ENCODE data around the gene THSD8. TPM values are rescaled to one million over a fixed set of nuclear protein-coding genes. Genes with fewer than 3 reads are reported as not detected.

THSD8 gene
- total RNA-seq, 1 experiment from 2014 or later = 45.8 TPM

GRCh38 chr19:12843328-12843727, 41.5 kb downstream of the THSD8 start:
- no peak overlapping the region for H2AFZ ChIP-seq (ENCODE audit: low read length)
- no peak overlapping the region for H2BK15ac ChIP-seq (ENCODE audit: low read depth, low read length)
- no peak for DNase-seq
- H3K4me1 ChIP-seq (ENCODE audit: insufficient read depth, low read length) = 0 out of 2 replicates have a peak, but pooled peaks cover 2% of the 10 kb centered on the region
- no peak overlapping the region for H2BK5ac ChIP-seq (ENCODE audit: insufficient read length, low read length)
- no peak overlapping the region for H4K91ac ChIP-seq (ENCODE audit: insufficient read length, low read depth, low read length)
- H4K8ac ChIP-seq (replicated peaks; ENCODE audit: insufficient read length, low read depth, low read length) = no peak overlapping the region
- H2BK12ac ChIP-seq (ENCODE audit: insufficient read length, low read depth, low read length) = no peak overlapping the region
- no peak overlapping the region for H3K4ac ChIP-seq (ENCODE audit: low read depth, low read length)
- peaks cover 27 to 30% of the 10 kb centered on the region in 2 experiments for H3K4me1 Mint-ChIP-seq
- H3K27me3 ChIP-seq (ENCODE audit: insufficient read depth, low read length) = no peaks in the 10 kb centered on the region
- H4K5ac ChIP-seq (ENCODE audit: insufficient read length, low read depth, low read length) = no peak overlapping the region
- H3K79me2 ChIP-seq (ENCODE audit: insufficient read depth, low read length) = no peaks in the 10 kb centered on the region
- no peak overlapping the region for H3K4me3 Mint-ChIP-seq
- H3K36me3 Mint-ChIP-seq (ENCODE audit: insufficient read depth in 1 of 3, low read depth in 3 of 3) = peaks cover 5 to 13% (median 8%) of the 10 kb centered on the region in 3 experiments; a peak in 6 of 7 replicates
- no peak overlapping the region for H3K27ac ChIP-seq (ENCODE audit: insufficient read length, low read depth, low read length)
- H4K20me1 ChIP-seq (ENCODE audit: control insufficient read depth, insufficient read depth, insufficient read length) = no peaks in the 10 kb centered on the region
- H3K18ac ChIP-seq (ENCODE audit: insufficient read length, low read depth, low read length) = no peak overlapping the region
- H2BK120ac ChIP-seq (ENCODE audit: low read depth, low read length, poor library complexity, severe bottlenecking) = no peak overlapping the region
- H3K56ac ChIP-seq (ENCODE audit: insufficient read length, low read depth, low read length) = no peak overlapping the region
- H3K23ac ChIP-seq (ENCODE audit: insufficient read length, low read depth, low read length) = no peak overlapping the region
- no peak overlapping the region for H2AK5ac ChIP-seq (ENCODE audit: insufficient read length, low read length)
- H3K9ac ChIP-seq (ENCODE audit: extremely low read depth, insufficient read length, low read length) = no peak overlapping the region
- no peak overlapping the region for H3T11ph ChIP-seq (ENCODE audit: low read length)
- no peak overlapping the region for H3K27ac Mint-ChIP-seq
- no peaks in the 10 kb centered on the region for H3K23me2 ChIP-seq (ENCODE audit: insufficient read length, low read depth, low read length, poor library complexity, severe bottlenecking)
- no peaks in the 10 kb centered on the region for H3K9me3 Mint-ChIP-seq
- no peak for TF ChIP-seq CTCF (conservative IDR thresholded peaks at IDR 0.05)
- no peak overlapping the region for H3K14ac ChIP-seq (ENCODE audit: insufficient read depth, low read length)
- H3K9me3 ChIP-seq (ENCODE audit: control insufficient read depth, low read depth, low read length) = no peaks in the 10 kb centered on the region
- H2BK20ac ChIP-seq (ENCODE audit: low read depth, low read length, poor library complexity, severe bottlenecking) = no peak overlapping the region
- no peaks in the 10 kb centered on the region for H3K79me1 ChIP-seq (ENCODE audit: insufficient read depth, low read depth, low read length, poor library complexity, severe bottlenecking)
- H3K27me3 Mint-ChIP-seq (ENCODE audit: low read depth) = peaks cover 13% of the 10 kb centered on the region
- no peak overlapping the region for H3K4me2 ChIP-seq (ENCODE audit: insufficient read depth, insufficient read length, low read length)
- no CpG with 5 or more reads among the region's 11 CpGs for WGBS (ENCODE audit: extremely low coverage, insufficient read length, low lambda C conversion rate)

Data from H9 (cell line).